ENCODE data around the gene TFF1.

Gene TFF1

GRCh38 chr21:42378418-42378817 lies 12.1 kb upstream of the TFF1 start:
- ATAC-seq: no peak
- TF ChIP-seq ZNF70 (CRISPR knock-in tag; IDR thresholded peaks at IDR 0.05): no peak
- TF ChIP-seq RARB (CRISPR knock-in tag; IDR thresholded peaks at IDR 0.05): no peak
- no peak for TF ChIP-seq ISL1 (CRISPR knock-in tag; IDR thresholded peaks at IDR 0.05)
- TF ChIP-seq CREB5 (CRISPR knock-in tag; IDR thresholded peaks at IDR 0.05; ENCODE audit: low read depth): no peak
- no peak for TF ChIP-seq SNAI2 (CRISPR knock-in tag; IDR thresholded peaks at IDR 0.05)
- no peak for TF ChIP-seq PATZ1 (CRISPR knock-in tag; IDR thresholded peaks at IDR 0.05; ENCODE audit: borderline replicate concordance)
- TF ChIP-seq TSHZ2 (CRISPR knock-in tag; IDR thresholded peaks at IDR 0.05): no peak
- no peak for TF ChIP-seq GLIS3 (CRISPR knock-in tag; IDR thresholded peaks at IDR 0.05)

- ATAC-seq: no peak
- no peak for TF ChIP-seq SNAI2 (CRISPR knock-in tag; IDR thresholded peaks at IDR 0.05)
- TF ChIP-seq ZFP3 (CRISPR knock-in tag; IDR thresholded peaks at IDR 0.05): no peak
- no peak for TF ChIP-seq ZNF565 (CRISPR knock-in tag; conservative IDR thresholded peaks at IDR 0.05; ENCODE audit: low read depth)
- no peak for TF ChIP-seq TOX (CRISPR knock-in tag; IDR thresholded peaks at IDR 0.05; ENCODE audit: borderline replicate concordance)
- TF ChIP-seq ZFP30 (CRISPR knock-in tag; IDR thresholded peaks at IDR 0.05): no peak
- no peak for TF ChIP-seq CSDC2 (CRISPR knock-in tag; IDR thresholded peaks at IDR 0.05)
- TF ChIP-seq TSHZ2 (CRISPR knock-in tag; IDR thresholded peaks at IDR 0.05): no peak
- no peak for TF ChIP-seq BACH2 (CRISPR knock-in tag; IDR thresholded peaks at IDR 0.05; ENCODE audit: borderline replicate concordance)
- TF ChIP-seq ZNF8 (CRISPR knock-in tag; IDR thresholded peaks at IDR 0.05): no peak
These were observed 11.6 kb upstream of the TFF1 start for GRCh38 chr21:42377951-42378340.

- no peak for ATAC-seq
- TF ChIP-seq ZNF565 (CRISPR knock-in tag; conservative IDR thresholded peaks at IDR 0.05; ENCODE audit: low read depth): no peak
- TF ChIP-seq TCF4 (CRISPR knock-in tag; IDR thresholded peaks at IDR 0.05; ENCODE audit: borderline replicate concordance): no peak
- no peak for TF ChIP-seq BACH2 (CRISPR knock-in tag; IDR thresholded peaks at IDR 0.05; ENCODE audit: borderline replicate concordance)
- TF ChIP-seq RARB (CRISPR knock-in tag; IDR thresholded peaks at IDR 0.05): no peak
- TF ChIP-seq CREB5 (CRISPR knock-in tag; IDR thresholded peaks at IDR 0.05; ENCODE audit: low read depth): no peak
- TF ChIP-seq ZNF70 (CRISPR knock-in tag; IDR thresholded peaks at IDR 0.05): no peak
- TF ChIP-seq PPARA (CRISPR knock-in tag; IDR thresholded peaks at IDR 0.05; ENCODE audit: borderline replicate concordance): no peak
- no peak for TF ChIP-seq CSRNP3 (CRISPR knock-in tag; IDR thresholded peaks at IDR 0.05)
- no peak for TF ChIP-seq ZFP3 (CRISPR knock-in tag; IDR thresholded peaks at IDR 0.05)
- no peak for TF ChIP-seq GLIS3 (CRISPR knock-in tag; IDR thresholded peaks at IDR 0.05)
- no peak for TF ChIP-seq POU6F1 (CRISPR knock-in tag; IDR thresholded peaks at IDR 0.05; ENCODE audit: borderline replicate concordance, low read depth)
- no peak for TF ChIP-seq OSR1 (CRISPR knock-in tag; IDR thresholded peaks at IDR 0.05)
- TF ChIP-seq CSDC2 (CRISPR knock-in tag; IDR thresholded peaks at IDR 0.05): no peak
These were observed 11.0 kb upstream of the TFF1 start for GRCh38 chr21:42377211-42377950.

All from SK-N-SH treated with all-trans-retinoic acid at 6 μM for 48 hours (cell line).